ENCODE measurements around the gene MFSD12.

The MFSD12 gene

GRCh38 chr19:3544742-3545668, 12.4 kb downstream of the MFSD12 start:
- H3K4me3 ChIP-seq (ENCODE audit: low read depth, low read length), result no peak overlapping the region
- peak; percentile 61 for DNase-seq (ENCODE audit: low read depth)
- TF ChIP-seq POLR2A (IDR thresholded peaks at IDR 0.05; ENCODE audit: extremely low read depth, insufficient read length) (no peak), MAX (IDR thresholded peaks at IDR 0.05; ENCODE audit: low read depth, low read length) (no peak), MYC (IDR thresholded peaks at IDR 0.05; ENCODE audit: low read depth, low read length) (no peak), CTCF (IDR thresholded peaks at IDR 0.05; ENCODE audit: low read depth, low read length) (peak; percentile 71)

DNA sequence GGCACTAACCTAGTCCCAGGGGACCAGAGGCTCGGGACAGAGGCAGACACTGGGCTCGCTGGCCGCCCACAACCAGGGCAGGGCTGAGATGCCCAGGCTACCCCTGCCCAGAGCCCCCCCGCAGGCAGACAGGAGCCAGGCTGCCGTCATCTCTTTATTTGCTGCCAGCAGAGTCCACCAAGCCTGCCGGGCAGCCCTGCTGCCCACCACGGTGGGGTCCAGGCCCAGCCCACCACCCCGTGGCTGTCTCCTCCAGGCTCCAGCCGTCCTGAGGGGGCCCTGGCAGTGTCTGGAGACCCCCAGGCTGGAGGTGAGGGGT, 13.4 kb downstream of the MFSD12 start:
- no peak for TF ChIP-seq POLR2A (IDR thresholded peaks at IDR 0.05; ENCODE audit: extremely low read depth, insufficient read length)
- no peak for TF ChIP-seq MYC (IDR thresholded peaks at IDR 0.05; ENCODE audit: low read depth, low read length)
- no peak for TF ChIP-seq CTCF (IDR thresholded peaks at IDR 0.05; ENCODE audit: low read depth, low read length)
- no peak for TF ChIP-seq MAX (IDR thresholded peaks at IDR 0.05; ENCODE audit: low read depth, low read length)
- no peak overlapping the region for H3K4me3 ChIP-seq (ENCODE audit: low read depth, low read length)
- no peak for DNase-seq (ENCODE audit: low read depth)

DNA sequence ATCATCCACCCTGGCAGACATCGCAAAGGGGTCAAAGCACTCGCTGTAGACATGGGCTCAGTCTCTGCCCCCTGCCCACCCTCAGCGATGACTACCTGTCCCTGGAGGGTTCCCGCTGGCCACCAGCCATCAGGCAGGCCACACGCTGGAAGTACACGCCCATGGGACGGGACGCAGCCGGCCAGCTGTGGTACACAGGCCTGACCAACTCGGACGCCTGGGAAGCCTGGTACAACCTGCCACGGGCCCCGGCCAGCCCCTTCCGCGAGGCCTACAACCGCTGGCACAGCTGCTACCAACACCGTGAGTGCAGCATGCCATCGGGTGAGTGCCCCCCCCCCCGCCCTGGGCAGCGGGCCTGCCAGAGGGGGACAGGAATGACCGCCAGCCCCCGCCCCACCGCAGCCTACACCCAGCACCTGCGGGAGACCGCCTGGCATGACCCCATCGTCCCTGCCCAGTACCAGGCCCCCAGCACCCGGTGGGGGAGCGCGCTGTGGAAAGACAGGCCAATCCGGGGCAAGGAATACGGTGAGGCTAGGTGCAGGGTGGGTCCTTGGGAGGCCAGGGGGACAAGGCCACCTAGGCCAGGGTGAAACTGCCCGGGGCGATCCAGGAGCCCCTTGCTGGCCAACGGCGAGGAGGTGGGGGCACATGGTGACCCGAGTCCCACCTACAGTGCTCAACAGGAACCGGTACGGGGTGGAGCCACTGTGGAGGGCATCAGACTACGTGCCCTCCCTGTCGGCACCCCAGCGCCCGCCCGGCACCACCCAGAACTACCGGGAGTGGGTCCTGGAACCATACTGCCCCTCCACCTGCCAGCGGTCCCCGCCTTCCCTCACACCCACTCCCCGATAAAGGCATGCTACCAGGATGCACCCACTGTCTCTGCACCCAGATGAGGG, 14.0 kb downstream of the MFSD12 start:
- no peak for DNase-seq (ENCODE audit: low read depth)

GRCh38 chr19:3539756-3540118, 17.6 kb downstream of the MFSD12 start:
- DNase-seq (ENCODE audit: low read depth), result no peak
- TF ChIP-seq MAX (IDR thresholded peaks at IDR 0.05; ENCODE audit: low read depth, low read length) (no peak), MYC (IDR thresholded peaks at IDR 0.05; ENCODE audit: low read depth, low read length) (no peak), CTCF (IDR thresholded peaks at IDR 0.05; ENCODE audit: low read depth, low read length) (no peak), POLR2A (IDR thresholded peaks at IDR 0.05; ENCODE audit: extremely low read depth, insufficient read length) (no peak)

More for the DNA sequence above, 14.0 kb downstream of the MFSD12 start:
- no peak for TF ChIP-seq MAX (IDR thresholded peaks at IDR 0.05; ENCODE audit: low read depth, low read length)
- no peak for TF ChIP-seq POLR2A (IDR thresholded peaks at IDR 0.05; ENCODE audit: extremely low read depth, insufficient read length)
- TF ChIP-seq CTCF (IDR thresholded peaks at IDR 0.05; ENCODE audit: low read depth, low read length), result no peak
- no peak for TF ChIP-seq MYC (IDR thresholded peaks at IDR 0.05; ENCODE audit: low read depth, low read length)
- no peak overlapping the region for H3K4me3 ChIP-seq (ENCODE audit: low read depth, low read length)

GRCh38 chr19:3538965-3539755, 18.2 kb downstream of the MFSD12 start, which contains the start of gene TEKTIP1:
Gene TEKTIP1 (plus strand): TSS chr19:3539174. CDS start chr19:3539178, 4 bp downstream.
- H3K4me3 ChIP-seq (ENCODE audit: low read depth, low read length), result no peak within 1 kb of the TSS
- DNase-seq (ENCODE audit: low read depth), result no peak
- TF ChIP-seq POLR2A (IDR thresholded peaks at IDR 0.05; ENCODE audit: extremely low read depth, insufficient read length) (no peak), CTCF (IDR thresholded peaks at IDR 0.05; ENCODE audit: low read depth, low read length) (no peak), MYC (IDR thresholded peaks at IDR 0.05; ENCODE audit: low read depth, low read length) (no peak), MAX (IDR thresholded peaks at IDR 0.05; ENCODE audit: low read depth, low read length) (no peak)

More at GRCh38 chr19:3539756-3540118, 17.6 kb downstream of the MFSD12 start:
- no peak overlapping the region for H3K4me3 ChIP-seq (ENCODE audit: low read depth, low read length)
